Heart left ventricle (tissue), 13 donors: ENCODE data around the gene RUSC2.

Experiments
- CTCF ChIP-seq, 12 donors: fragments of 200-600 bp; sonication (generic) in 4 of 12; IDR thresholded peaks; one replicate each; pipeline versions ENCODE4 v1.5.0 to v1.8.0; 2018 to 2022; ENCODE audit warnings: antibody characterized with exemption in 12 of 12, mild to moderate bottlenecking in 5 of 12
- POLR2A ChIP-seq, 2 donors: fragments of 450-650 bp; IDR thresholded peaks; one replicate each; pipeline ENCODE4 v1.6.1; 2017; ENCODE audit warnings: antibody characterized with exemption in 2 of 2, mild to moderate bottlenecking in 2 of 2, moderate library complexity in 2 of 2
- donor health status: ischemic (EF 13 %, LVEDD 7.1; RV severe dilation, severe dysfunction).
- donor health status: DM: no; HTN: yes; CAD: no.
- donor health status: DM: no; HTN: no; CAD: no.
- donor health status: ischemic (EF 25% LVEDD 6.9; RV normal size, moderate dysfunction).
- donor health status: ischemic (EF 25% LVEDD 5.7; RV mildly dilated, moderate dysfunction).
- donor health status: ischemic (EF 35%, LVEDD 5.7; RV mildly dilated, moderate dysfunction).
- donor health status: nonischemic (EF 11% LVEDD 7.7; RV severe dilation, severe dysfunction).
- donor health status: DM: yes; HTN: yes; CAD: no.
- donor health status: PGD.
- donor health status: ischemic (EF 29% LVEDD 5.4; RV normal size, mild dysfunction).
- donor health status: nonischemic (EF 23%, LVEDD 6.1; RV moderate dilation, normal function).

- TF ChIP-seq POLR2A (IDR thresholded peaks at IDR 0.05), result no peak
- no peak for TF ChIP-seq CTCF (IDR thresholded peaks at IDR 0.05)
These were observed 19.0 kb upstream of the RUSC2 start for GRCh38 chr9:35470894-35471293.
